GM12892 (cell line): ENCODE data around the gene HTR4.

ENCODE experiments used
- POLR2A ChIP-seq: IDR thresholded peaks from 2 replicates; pipeline ENCODE4 v1.6.1; 2011; ENCODE audit warnings: low read depth, low read length, control low read depth
- POLR2AphosphoS5 ChIP-seq: IDR thresholded peaks from 2 replicates; pipeline ENCODE4 v1.6.1; 2011; ENCODE audit warnings: low read depth, low read length, control low read depth

GRCh38 chr5:148620091-148620490 is 34.2 kb downstream of the HTR4 start:
- TF ChIP-seq POLR2AphosphoS5 (no peak), POLR2A (no peak)
